Suppressor macrophage treated with lipopolysaccharide for 4 hours (primary cell): ENCODE data around the gene HOXA10.

Source experiments
- DNase-seq: peaks from one replicate; pipeline ENCODE4 v3.0.0-alpha.2; 2020

The HOXA10 gene

DNA sequence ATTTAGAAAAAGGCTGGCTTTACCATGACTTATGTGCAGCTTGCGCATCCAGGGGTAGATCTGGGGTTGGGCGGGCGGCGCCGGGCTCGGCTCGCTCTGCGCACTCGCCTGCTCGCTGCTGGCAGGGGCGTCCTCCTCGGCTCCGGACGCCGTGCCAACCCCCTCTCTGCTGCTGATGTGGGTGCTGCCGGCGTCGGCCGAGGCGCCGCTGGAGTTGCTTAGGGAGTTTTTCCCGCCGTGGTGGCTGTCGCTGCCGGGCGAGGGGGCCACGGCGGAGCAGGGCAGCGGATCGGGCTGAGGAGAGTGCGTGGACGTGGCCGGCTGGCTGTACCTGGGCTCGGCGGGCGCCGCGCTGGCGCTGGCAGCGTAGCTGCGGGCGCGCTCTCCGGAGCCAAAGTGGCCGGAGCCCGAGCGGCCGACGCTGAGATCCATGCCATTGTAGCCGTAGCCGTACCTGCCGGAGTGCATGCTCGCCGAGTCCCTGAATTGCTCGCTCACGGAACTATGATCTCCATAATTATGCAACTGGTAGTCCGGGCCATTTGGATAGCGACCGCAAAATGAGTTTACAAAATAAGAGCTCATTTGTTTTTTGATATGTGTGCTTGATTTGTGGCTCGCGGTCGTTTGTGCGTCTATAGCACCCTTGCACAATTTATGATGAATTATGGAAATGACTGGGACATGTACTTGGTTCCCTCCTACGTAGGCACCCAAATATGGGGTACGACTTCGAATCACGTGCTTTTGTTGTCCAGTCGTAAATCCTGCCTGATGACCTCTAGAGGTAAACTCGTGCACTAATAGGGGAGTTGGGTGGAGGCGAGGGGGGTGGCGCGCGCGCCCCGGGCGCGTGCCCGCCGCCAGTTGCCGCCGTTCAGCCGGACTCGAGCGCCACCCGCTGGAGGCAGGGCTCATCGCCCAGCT is 30.8 kb downstream of the HOXA10 start, which contains the start of gene HOXA5:
Gene HOXA5 (minus strand): TSS at position 659 of the 927 bp plus-strand sequence. CDS start 74 bp downstream, at position 585.
- peak; percentile 54 for DNase-seq

DNA sequence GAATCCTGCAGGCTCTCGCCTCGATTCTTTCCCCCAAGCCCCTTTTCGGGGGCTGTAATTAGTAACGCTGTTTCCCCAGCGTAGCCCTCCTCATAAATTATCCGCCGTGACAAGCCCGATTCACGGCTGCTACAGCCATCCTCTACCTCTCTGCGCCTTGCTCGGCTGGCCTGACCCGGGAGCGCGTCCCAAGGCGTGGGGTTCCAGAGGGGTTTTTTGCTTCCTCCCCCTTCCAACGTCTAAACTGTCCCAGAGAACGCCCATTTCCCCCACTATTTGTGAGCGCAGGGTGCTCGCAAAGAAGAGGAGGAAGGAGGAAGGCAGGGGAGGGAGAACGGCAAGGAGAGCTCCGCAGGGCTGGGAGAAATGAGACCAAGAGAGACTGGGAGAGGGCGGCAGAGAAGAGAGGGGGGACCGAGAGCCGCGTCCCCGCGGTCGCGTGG is 31.5 kb downstream of the HOXA10 start:
- no peak for DNase-seq

DNA sequence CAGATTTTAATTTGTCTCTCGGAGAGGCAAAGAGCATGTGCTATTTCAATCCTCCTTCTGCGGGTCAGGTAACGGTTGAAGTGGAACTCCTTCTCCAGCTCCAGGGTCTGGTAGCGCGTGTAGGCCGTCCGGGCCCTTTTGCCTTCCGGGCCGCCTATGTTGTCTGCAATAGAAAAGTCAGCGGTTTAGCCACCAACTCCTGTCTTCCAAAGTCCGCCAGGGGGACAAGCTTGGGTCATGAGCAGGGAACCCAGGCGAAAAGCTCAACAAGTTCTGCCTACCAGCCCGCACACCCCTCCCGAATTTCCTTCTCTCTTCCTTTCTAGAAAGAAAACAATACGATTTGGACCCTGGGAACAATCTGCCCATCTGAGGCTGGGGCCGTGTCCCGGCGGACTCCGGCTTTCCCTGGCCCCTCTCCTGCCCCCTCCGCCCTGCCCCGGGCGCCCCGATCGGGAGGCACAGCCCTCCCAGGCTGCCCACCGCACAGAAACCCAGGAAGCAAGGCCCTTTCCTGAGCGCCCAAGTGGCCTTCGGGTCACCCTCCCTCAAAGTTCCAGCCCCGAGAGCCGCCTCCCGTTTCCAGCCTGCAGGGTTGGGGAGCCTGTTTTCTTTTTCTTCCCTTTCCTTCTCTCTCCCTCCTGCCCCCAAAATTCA is 32.1 kb downstream of the HOXA10 start:
- DNase-seq, result no peak

DNA sequence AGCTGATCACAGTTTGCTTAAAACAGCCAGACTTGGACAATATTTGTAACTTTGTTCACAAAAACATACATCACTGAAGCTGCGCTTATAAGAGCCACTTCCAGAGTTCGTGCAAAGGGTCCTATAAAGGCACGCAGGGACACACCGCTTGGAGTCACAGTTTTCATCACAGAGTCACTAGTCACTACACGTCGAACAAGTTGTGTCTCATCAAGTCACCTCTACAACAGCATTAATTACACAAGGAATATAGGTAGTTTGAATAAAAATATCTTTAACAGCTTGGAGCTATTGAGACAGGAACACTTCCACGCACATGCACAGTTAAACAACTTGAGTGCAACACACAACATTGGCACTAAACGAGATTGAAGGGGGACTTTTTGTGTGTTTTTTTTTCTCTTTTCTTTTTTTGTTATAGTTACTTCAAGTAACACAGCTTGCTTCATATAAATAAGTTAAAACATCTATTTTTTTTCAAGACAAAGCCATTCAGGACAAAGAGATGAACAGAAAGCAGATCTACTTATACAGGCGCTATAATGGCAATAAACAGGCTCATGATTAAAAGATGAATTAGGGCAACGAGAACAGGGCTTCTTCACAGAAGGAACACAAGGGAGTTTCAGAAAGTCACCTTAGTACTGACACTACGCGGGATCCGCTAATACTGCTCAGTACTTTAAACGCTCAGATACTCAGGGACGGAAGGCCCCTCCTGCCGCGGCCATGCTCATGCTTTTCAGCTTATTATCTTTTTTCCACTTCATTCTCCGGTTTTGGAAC is 32.8 kb downstream of the HOXA10 start:
- no peak for DNase-seq

DNA sequence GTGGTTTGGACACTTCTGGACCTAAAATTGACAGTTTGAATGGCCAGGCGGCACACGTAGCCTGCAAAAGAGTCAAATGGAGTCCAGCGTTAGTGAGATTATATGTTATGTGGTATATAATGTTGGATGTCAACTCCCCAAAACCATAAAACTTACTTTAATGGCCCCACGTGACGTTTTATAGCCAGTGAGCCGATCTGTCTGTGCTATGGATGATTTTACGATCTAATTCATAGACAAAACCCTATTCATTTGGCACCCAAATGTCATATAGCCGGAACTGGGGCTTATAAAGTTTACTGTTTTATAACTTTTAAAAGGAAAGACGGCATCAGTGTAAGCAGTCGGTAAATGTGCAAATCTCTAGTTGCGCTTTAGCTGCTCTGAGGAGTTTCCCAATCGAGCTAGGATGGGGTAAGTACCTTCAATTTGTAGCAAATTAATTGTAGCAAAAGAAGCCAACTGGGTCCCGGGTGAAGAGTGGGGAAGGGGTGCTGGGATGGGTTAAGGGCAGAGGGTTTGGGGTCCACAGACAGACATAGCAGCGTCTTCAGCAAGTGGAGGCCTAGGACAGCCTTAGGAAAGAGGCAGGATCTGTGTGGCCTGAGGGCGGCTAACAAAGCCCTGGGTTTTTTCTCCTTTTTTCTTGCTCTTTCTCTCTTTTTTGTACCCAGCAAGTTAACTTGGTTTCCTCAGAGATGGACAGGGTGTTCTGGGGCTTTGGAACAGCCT is 33.8 kb downstream of the HOXA10 start:
- no peak for DNase-seq

DNA sequence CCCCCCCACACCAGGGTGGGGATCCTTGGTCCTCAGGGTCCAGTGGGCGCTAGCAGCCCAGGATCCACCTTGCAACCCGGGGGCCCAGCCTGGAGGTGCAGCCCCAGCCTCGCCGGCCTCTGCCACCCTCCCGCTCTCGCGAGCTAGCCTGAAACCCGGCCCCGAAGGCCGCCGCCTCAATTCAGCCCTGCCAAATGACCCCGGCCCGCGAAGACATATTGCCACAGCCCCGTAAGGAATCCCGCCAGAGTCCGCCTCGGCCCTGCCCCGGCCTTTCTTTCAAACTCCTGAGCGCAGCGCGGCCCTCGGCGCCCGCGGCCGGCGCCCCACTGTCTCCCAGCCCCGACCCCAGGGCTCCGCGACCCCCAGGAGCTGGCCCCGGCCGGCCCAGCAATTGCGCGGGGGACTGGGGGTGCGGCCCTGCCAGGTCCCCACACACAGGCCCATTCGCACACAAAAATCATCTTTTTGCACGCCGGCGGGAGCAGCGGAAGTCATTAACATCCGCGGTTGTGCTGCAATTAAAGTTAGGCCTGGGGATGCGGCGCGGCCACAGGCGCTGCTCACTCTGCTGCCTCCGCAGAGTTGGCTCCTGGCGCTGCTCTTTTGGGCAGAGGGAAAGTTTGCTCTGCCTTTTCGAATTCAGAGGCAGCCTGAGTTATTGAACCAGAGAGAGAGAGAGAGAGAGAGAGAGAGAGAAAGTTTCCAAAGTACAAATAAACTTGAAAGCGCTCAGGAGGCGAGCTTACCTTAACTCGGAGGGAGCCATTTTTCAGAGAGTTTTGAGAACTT is 34.6 kb downstream of the HOXA10 start:
- no peak for DNase-seq

DNA sequence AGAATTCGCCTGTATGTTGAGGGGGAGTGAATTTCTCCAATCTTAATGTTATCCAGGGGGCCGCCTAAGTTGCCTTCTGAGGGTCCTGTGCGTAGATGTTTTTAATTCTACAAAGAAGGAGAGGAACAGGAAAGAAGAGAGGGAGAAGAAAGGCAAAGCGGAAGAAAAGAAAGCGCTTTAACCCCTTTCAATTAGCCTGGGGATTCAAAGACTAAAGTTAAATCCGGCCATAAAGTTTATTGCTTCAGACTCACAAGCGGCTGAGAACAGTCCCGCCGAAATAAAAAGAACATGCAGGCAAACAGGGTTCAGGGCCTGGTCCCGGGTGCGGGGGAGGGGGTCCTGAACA is 35.2 kb downstream of the HOXA10 start:
- no peak for DNase-seq

DNA sequence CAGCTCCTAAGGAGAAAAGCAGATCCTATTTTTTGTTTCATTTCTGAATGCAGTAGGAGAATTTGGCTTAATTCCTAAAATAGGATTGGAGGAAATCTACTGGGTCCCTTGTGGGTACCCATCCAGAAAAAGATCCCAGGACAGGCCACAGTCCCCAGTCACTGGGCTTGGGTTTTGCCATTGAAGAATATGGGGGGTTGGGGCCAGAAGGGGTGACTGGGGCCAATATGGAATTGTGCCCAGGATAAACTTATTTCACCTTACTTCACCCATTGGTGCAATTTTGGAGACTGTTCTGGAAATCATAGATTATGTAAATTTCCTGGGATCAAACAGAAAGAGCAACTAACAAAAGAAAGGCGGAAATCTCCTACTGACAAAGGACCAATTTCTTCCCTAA is 35.6 kb downstream of the HOXA10 start:
- no peak for DNase-seq

GRCh38 chr7:27137640-27138315 is 36.3 kb downstream of the HOXA10 start:
- no peak for DNase-seq

- DNase-seq, result peak; percentile 91
Observed at GRCh38 chr7:27134392-27134791, 39.7 kb downstream of the HOXA10 start.

- no peak for DNase-seq
Observed at GRCh38 chr7:27133409-27134231, 40.5 kb downstream of the HOXA10 start.

- DNase-seq, result no peak
Observed at GRCh38 chr7:27132978-27133377, 41.1 kb downstream of the HOXA10 start.

GRCh38 chr7:27132214-27132613 is 41.9 kb downstream of the HOXA10 start:
- no peak for DNase-seq

- no peak for DNase-seq
Observed at GRCh38 chr7:27131390-27131819, 42.7 kb downstream of the HOXA10 start.

GRCh38 chr7:27130540-27131389 is 43.4 kb downstream of the HOXA10 start, which contains the start of gene HOXA4:
HOXA4 (minus strand) TSS chr7:27130757; CDS start chr7:27130733, 24 bp downstream.
- DNase-seq, result peak; percentile 91

DNA sequence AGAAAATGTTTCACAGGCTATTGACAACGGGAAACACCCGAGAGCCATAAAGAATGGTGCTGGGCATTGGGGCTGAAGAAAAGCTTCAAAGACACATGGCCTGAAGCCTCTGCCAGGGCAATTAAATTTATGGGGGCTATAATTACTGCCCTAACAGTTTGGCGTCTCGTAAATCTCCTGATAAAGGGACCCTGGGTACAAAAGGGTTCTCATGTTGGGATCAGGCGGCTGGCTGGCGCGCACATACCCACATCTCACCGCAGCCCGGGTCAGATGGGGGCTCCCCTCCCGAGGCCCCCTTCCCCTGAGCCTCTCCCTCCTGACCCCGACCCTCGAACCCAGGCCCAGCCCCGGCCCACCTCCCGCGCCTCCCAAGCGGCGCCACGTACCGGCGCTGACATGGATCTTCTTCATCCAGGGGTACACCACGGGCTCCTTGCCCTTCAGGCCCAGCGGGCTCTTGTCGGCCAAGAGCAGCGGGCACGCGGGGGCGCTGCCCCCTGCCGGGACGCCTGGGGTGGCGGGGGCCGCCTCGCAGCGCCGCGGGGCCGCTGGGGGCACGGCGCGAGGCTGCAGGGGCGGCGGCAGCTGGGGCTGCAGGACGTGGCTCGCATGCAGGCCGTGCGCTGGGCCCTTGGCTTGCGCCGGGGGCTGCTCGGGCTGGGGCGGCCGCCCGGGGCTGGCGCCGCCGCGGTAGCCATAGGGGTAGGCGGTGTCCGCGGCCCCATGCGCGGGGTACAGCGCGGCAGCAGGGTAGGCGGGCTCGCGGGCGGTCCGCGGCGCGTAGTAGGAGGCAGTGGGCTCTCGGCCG is 44.2 kb downstream of the HOXA10 start:
- DNase-seq, result no peak

DNA sequence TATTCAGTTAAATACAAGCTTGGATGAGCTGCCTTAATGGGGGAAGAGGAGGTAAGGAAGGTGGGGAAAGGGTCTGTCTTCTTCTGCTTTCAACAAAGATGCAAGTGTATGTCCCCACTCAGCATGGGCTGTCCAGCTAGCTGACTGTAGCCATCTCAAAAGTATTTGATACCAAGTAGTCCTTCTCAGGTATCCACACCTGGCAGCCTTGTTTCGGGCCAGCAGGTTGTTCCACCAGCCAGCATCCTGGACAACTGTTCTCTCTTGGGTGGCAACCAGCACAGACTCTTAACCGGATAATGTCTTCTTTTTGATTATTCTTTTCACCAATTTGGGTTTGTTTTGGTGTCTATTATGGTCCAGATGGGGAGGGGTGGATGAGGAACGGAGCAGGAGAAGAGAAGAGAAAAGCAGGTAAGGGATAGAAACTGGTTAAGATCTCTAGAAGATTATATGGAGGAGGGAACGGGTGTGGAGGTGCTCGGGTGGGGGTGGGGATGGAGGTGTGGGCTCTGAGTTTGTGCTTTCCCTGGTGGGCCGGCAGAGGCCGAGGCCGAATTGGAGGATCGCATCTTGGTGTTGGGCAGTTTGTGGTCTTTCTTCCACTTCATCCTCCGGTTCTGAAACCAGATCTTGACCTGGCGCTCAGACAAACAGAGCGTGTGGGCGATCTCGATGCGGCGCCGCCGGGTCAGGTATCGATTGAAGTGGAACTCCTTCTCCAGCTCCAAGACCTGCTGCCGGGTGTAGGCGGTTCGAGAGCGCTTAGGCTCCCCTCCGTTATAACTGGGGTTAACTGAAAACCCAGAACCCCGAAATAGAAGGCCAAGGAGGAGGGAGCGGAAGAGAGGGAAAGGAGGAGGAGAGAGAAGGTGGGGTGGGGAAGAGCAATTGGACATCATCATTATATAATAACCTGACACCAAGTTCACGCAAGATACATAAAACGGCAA is 45.1 kb downstream of the HOXA10 start:
- DNase-seq, result no peak
